ENCODE measurements around the gene ELP5. TPM values are rescaled to one million over a fixed set of nuclear protein-coding genes. Genes with fewer than 3 reads are reported as not detected.
A peak's percentile ranks its signal among the peaks of the same experiment; 100 is the strongest.

ELP5 gene
- polyA plus RNA-seq, 1 of the 3 experiments (the other 2 are of a cell fraction), result 45.4 TPM

DNA sequence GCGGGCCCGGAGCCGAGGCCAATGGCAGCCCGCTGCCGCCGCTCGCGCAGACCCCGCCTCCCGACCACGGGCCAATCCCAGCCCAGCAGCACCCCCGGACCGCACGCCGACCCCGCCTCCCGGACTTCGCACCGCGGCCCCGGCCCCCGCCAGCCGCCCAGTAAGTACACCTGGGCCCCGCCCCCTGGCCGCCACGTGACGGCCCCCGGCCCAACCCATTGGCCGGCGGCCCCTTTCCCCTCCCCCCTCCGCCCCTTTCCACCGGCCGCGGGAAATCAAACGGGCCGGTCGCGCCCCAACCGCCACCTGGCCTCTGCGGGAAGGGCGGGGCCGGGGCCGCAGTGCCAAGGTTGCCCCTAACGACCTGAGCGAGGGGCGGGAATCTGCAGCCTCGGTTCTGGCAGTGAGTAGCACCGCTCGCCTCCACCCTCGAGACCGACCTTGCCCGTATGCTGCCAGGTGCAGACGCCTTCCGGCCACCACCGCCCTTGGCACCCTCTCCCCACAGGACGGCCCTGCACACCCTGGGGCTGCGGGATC is 42.7 kb downstream of the ELP5 start, which contains the start of gene YBX2:
TSS of gene YBX2 (minus strand) at position 26 of the 540 bp plus-strand sequence. CDS start 139 bp downstream, outside the sequence.
- H3K36me3 ChIP-seq (replicated peaks in 1 of 2; ENCODE audit: control insufficient read depth in 1 of 2, insufficient read depth in 2 of 2, low read length in 1 of 2), result no peaks in the 10 kb centered on the region
- 8% methylated on average over 10 of the region's 57 CpGs for WGBS (ENCODE audit: low lambda C conversion rate)
- H3K79me2 ChIP-seq (ENCODE audit: insufficient read depth), result no peaks in the 10 kb centered on the region
- H3K4me2 ChIP-seq, result peak within 1 kb of the TSS; percentile 75
- no peak within 1 kb of the TSS for H3K9ac ChIP-seq
- no peak within 1 kb of the TSS for H3K27ac ChIP-seq (ENCODE audit: low read depth in 2 of 2, low read length in 1 of 2)
- no peaks in the 10 kb centered on the region for H3K9me2 ChIP-seq
- POLR2A ChIA-PET, result no interaction called here
- peaks cover 3 to 8% of the 10 kb centered on the region in 2 experiments; a peak in 1 of 4 replicates for H3K4me1 ChIP-seq (ENCODE audit: control insufficient read depth in 1 of 2, insufficient read depth in 2 of 2, low read depth in 1 of 2, low read length in 1 of 2)
- H4K20me1 ChIP-seq (ENCODE audit: insufficient read depth), result no peaks in the 10 kb centered on the region
- H3K9me3 ChIP-seq, result no peaks in the 10 kb centered on the region
- peaks cover 15% of the 10 kb centered on the region for H3F3A ChIP-seq (replicated peaks; ENCODE audit: insufficient read depth)
- TF ChIP-seq, protein P1, sequence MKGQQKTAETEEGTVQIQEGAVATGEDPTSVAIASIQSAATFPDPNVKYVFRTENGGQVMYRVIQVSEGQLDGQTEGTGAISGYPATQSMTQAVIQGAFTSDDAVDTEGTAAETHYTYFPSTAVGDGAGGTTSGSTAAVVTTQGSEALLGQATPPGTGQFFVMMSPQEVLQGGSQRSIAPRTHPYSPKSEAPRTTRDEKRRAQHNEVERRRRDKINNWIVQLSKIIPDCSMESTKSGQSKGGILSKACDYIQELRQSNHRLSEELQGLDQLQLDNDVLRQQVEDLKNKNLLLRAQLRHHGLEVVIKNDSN (IDR thresholded peaks at IDR 0.05; ENCODE audit: borderline replicate concordance, low read depth), result peak; percentile 87
- no peak for TF ChIP-seq FOXJ3 (CRISPR knock-in tag; IDR thresholded peaks at IDR 0.05)
- no peak for TF ChIP-seq ZBTB33 (IDR thresholded peaks at IDR 0.05; ENCODE audit: borderline replicate concordance, low read depth)
- peak; percentile 15; the same call in 1 of the 2 replicates for TF ChIP-seq MAX (IDR thresholded peaks at IDR 0.05; ENCODE audit: low read depth)
- no peak for TF ChIP-seq SIN3A (IDR thresholded peaks at IDR 0.05; ENCODE audit: borderline replicate concordance, low read depth, low read length)
- TF ChIP-seq TAF1 (IDR thresholded peaks at IDR 0.05; ENCODE audit: borderline replicate concordance, low read depth, low read length), result no peak
- H3K27me3 ChIP-seq (ENCODE audit: insufficient read depth), result peaks cover 24% of the 10 kb centered on the region; the same call in 1 of the 2 replicates
- H3K4me3 ChIP-seq (ENCODE audit: low read depth in 2 of 2, low read length in 1 of 2), result peak within 1 kb of the TSS; percentile 26 to 33
- CTCF ChIA-PET, result no interaction called here
- H2AFZ ChIP-seq (ENCODE audit: low read depth), result 0 out of 2 replicates have a peak within 1 kb of the TSS, but pooled peaks have one; percentile 22
- DNase-seq, result peak; percentile 97

DNA sequence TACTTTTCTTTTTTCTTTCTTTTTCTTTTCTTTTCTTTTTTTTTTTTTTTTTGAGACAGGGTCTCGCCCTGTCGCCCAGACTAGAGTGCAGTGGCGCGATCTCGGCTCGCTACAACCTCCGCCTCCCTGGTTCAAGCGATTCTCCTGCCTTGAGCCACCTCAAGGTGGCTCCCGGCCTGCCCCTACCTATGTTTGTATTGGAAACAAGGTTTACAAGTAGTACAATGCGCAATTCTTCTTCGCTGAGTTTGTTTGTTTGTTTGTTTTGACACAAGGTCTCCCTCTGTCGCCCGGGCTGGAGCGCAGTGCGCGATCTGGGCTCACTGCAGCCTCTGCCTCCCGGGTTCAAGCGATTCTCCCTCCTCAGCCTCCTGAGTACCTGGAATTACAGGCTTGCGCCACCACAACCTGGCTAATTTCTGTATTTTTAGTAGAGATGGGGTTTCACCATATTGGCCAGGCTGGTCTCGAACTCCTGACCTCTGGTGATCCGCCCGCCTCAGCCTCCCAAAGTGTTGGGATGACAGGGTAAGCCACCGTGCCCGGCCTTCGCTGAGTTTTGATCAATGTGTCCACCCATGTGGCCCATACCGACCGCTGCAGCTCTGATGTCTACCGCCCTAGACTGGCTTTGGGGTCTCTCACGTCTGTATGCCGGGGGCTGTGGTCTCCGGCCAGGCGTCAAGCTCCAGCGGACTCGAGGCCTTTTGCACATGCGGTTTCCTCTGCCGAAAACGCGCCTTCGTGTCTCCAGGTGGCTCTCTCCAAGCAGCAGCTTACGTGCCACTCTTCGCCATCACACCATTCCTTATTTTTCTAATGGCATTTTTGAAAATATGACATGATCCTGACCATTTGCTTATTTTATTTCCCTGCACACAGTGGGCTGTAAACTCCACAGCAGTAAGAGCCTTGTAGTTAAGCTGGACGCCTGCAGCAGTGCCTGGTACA is 43.5 kb downstream of the ELP5 start:
- Histone ChIP-seq H3F3A (replicated peaks; ENCODE audit: insufficient read depth) (peaks cover 15% of the 10 kb centered on the region), H3K36me3 (replicated peaks in 1 of 2; ENCODE audit: control insufficient read depth in 1 of 2, insufficient read depth in 2 of 2, low read length in 1 of 2) (no peaks in the 10 kb centered on the region), H3K27ac (ENCODE audit: low read depth in 2 of 2, low read length in 1 of 2) (no peak overlapping the region), H3K9ac (no peak overlapping the region), H3K4me2 (peak overlapping the region; percentile 75), H3K9me3 (no peaks in the 10 kb centered on the region), H3K4me1 (ENCODE audit: control insufficient read depth in 1 of 2, insufficient read depth in 2 of 2, low read depth in 1 of 2, low read length in 1 of 2) (peaks cover 3 to 8% of the 10 kb centered on the region in 2 experiments; a peak in 1 of 4 replicates), H4K20me1 (ENCODE audit: insufficient read depth) (no peaks in the 10 kb centered on the region), H3K27me3 (ENCODE audit: insufficient read depth) (peaks cover 24% of the 10 kb centered on the region; the same call in 1 of the 2 replicates), H2AFZ (ENCODE audit: low read depth) (0 out of 2 replicates have a peak overlapping the region, but pooled peaks have one; percentile 45), H3K9me2 (no peaks in the 10 kb centered on the region), H3K4me3 (ENCODE audit: low read depth in 2 of 2, low read length in 1 of 2) (peak overlapping the region in 1 of 2 experiments; percentile 26; a peak in 2 of 4 replicates), H3K79me2 (ENCODE audit: insufficient read depth) (no peaks in the 10 kb centered on the region)
- POLR2A ChIA-PET, result interaction anchor here (1.0 to 1.3 kb wide), 2 partner anchors 14 to 61 kb away, joined by 3 to 5 read pairs; partner anchors contain the start of genes DVL2 and SLC2A4
- DNase-seq, result peak; percentile 14
- TF ChIP-seq, protein P1 (IDR thresholded peaks at IDR 0.05; ENCODE audit: borderline replicate concordance, low read depth), result no peak
- TF ChIP-seq NRF1 (IDR thresholded peaks at IDR 0.05; ENCODE audit: low read depth, low read length) (no peak), MEF2A (IDR thresholded peaks at IDR 0.05; ENCODE audit: borderline replicate concordance, low read depth) (no peak), SMC3 (IDR thresholded peaks at IDR 0.05; ENCODE audit: low read depth, low read length) (no peak), ZBTB33 (IDR thresholded peaks at IDR 0.05; ENCODE audit: borderline replicate concordance, low read depth) (no peak), CTCF (IDR thresholded peaks at IDR 0.05) (no peak), GATA2 (CRISPR knock-in tag; IDR thresholded peaks at IDR 0.05) (no peak), TCF12 (IDR thresholded peaks at IDR 0.05) (no peak), MAX (IDR thresholded peaks at IDR 0.05; ENCODE audit: low read depth) (no peak), NFIC (IDR thresholded peaks at IDR 0.05; ENCODE audit: borderline replicate concordance) (no peak), FOXM1 (IDR thresholded peaks at IDR 0.05; ENCODE audit: low read depth) (no peak)
- CTCF ChIA-PET, result interaction anchor here (0.5 to 5.8 kb wide), 58 partner anchors 7 to 676 kb away, joined by 3 to 169 read pairs (median 6); partner anchors contain the start of genes ACADVL, ACAP1, CLDN7 and CTDNEP1
- WGBS (ENCODE audit: low lambda C conversion rate), result 90% methylated on average over 41 of the region's 42 CpGs

All from SK-N-SH (cell line).